Aortic smooth muscle cell (primary cell): ENCODE data around the gene SYNPO2L. TPM values are rescaled to one million over a fixed set of nuclear protein-coding genes. Genes with fewer than 3 reads are reported as not detected.

Experiments
- total RNA-seq: library from RNA; depleted of rRNA; stranded (reverse); fragments of >200 nt; gene quantifications from 2 replicates; pipeline ENCODE4 v1.2.3, GENCODE V29; 2014

SYNPO2L gene
- under 0.01 TPM in 1 of 2 replicates, not detected in the other for total RNA-seq

GRCh38 chr10:73655990-73656298 lies at the start of gene SYNPO2L:
SYNPO2L (minus strand) TSS chr10:73656029; CDS start chr10:73655922, 107 bp downstream.

GRCh38 chr10:73697675-73698159 lies 41.9 kb upstream of the SYNPO2L start, which contains the start of gene AGAP5:
AGAP5 (minus strand) TSS chr10:73698109; CDS start chr10:73697755, 354 bp downstream.

GRCh38 chr10:73641328-73642060 lies 14.3 kb downstream of the SYNPO2L start, which contains the start of gene MYOZ1:
MYOZ1 (minus strand) TSS chr10:73641474; CDS start chr10:73640017, 1,457 bp downstream.

Other genes starting within 250 kb of the SYNPO2L start
- gene ANXA7, start 242.0 kb downstream of the SYNPO2L start, total RNA-seq = 138 and 156 TPM in 2 replicates
- 1.1 and 1.2 TPM in 2 replicates for gene MSS51, start 222.5 kb downstream of the SYNPO2L start, total RNA-seq
- 22.9 and 32.0 TPM in 2 replicates for gene PPP3CB, start 160.0 kb downstream of the SYNPO2L start, total RNA-seq
- gene USP54, start 64.7 kb downstream of the SYNPO2L start, total RNA-seq = 7.0 and 8.2 TPM in 2 replicates
- gene MYOZ1, start 14.6 kb downstream of the SYNPO2L start, total RNA-seq = 0.06 TPM in 1 of 2 replicates, not detected in the other
- 2.6 and 2.7 TPM in 2 replicates for gene AGAP5, start 42.1 kb upstream of the SYNPO2L start, total RNA-seq
- 73.2 and 81.0 TPM in 2 replicates for gene SEC24C, start 88.3 kb upstream of the SYNPO2L start, total RNA-seq
- gene CHCHD1, start 126.0 kb upstream of the SYNPO2L start, total RNA-seq = 21.7 and 24.0 TPM in 2 replicates
- gene ZSWIM8, start 129.6 kb upstream of the SYNPO2L start, total RNA-seq = 45.9 and 48.9 TPM in 2 replicates
- gene NDST2, start 155.6 kb upstream of the SYNPO2L start, total RNA-seq = 9.2 and 16.4 TPM in 2 replicates
- gene CAMK2G, start 218.5 kb upstream of the SYNPO2L start, total RNA-seq = 22.6 and 25.7 TPM in 2 replicates